ENCODE measurements around the gene CD96.

GRCh38 chr3:111539351-111540331 is 2.4 kb upstream of the CD96 start:
- TF ChIP-seq CTCF (IDR thresholded peaks at IDR 0.05; ENCODE audit: insufficient read depth, low read depth, low read length) (peak; percentile 85), EZH2 (IDR thresholded peaks at IDR 0.05; ENCODE audit: insufficient read depth, low read length) (no peak)
